HG03025 (cell line): ENCODE results near the gene PIMREG.

Source experiments
- ATAC-seq: cut with Tn5 transposase; IDR thresholded peaks from one replicate; pipeline ENCODE4 v1.9.1; 2021; ENCODE audit warnings: mild to moderate bottlenecking, moderate library complexity; ENCODE audit not compliant: unreplicated experiment, low FRiP score

The PIMREG gene

DNA sequence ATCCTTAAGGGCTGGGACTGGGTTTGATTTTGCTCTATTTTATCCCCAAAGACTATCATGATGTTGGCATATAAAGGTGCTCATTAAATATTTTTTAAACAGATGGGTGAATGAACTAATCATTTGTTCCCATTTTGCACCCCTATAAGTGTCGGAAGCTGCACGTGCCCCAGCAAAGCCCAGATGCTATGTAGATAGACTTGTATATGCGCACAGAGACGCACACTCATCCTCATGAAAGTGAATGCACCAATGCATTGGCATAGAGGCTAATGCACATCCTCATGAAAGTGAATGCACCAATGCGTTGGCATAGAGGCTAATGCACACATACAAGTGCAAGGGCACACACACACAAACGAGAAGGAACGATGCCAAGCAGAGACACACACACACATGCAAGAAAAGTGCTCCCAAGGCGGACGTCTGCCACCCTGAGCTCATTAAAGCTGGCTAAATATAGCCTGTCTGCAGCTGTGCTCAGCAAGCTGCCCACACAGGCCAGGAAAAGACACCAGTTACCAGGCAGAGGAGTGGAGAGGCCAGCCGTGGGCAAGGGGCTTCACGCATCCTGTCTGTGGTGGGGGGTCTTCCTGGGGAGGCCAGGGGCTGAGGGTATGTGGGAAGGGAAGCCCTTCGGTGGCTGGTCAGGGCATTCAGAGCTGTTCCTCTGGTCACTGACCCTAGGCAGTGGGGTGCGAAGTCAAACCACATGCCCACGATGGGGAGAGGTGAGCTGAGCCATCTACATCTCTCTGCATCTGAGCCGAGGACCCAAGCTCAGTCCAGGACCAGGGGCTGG, 52.6 kb downstream of the PIMREG start:
- no peak for ATAC-seq

GRCh38 chr17:6497496-6498221, 53.4 kb downstream of the PIMREG start:
- no peak for ATAC-seq

GRCh38 chr17:6498356-6498755, 54.1 kb downstream of the PIMREG start:
- no peak for ATAC-seq

GRCh38 chr17:6498901-6499540, 54.8 kb downstream of the PIMREG start:
- ATAC-seq, result no peak
